GM10266 (cell line): ENCODE measurements around the gene SMARCA4.

Experiments
- DNase-seq: peaks from one replicate; pipeline ENCODE4 v3.0.0; 2012; ENCODE audit errors: extremely low spot score
- CTCF ChIP-seq: IDR thresholded peaks from 2 replicates; pipeline ENCODE4 v1.5.1; 2012; ENCODE audit warnings: mild to moderate bottlenecking, low read depth; ENCODE audit not compliant: control insufficient read depth, insufficient read depth; ENCODE audit errors: missing control alignments

SMARCA4 gene

GRCh38 chr19:11105014-11105636 is 144.3 kb downstream of the SMARCA4 start:
- no peak for TF ChIP-seq CTCF
- DNase-seq: no peak

GRCh38 chr19:11106477-11106876 is 145.6 kb downstream of the SMARCA4 start:
- no peak for TF ChIP-seq CTCF
- DNase-seq: no peak

- DNase-seq: no peak
- no peak for TF ChIP-seq CTCF
These were observed 147.9 kb downstream of the SMARCA4 start for GRCh38 chr19:11108746-11109145.

- DNase-seq: no peak
- no peak for TF ChIP-seq CTCF
These were observed 150.4 kb downstream of the SMARCA4 start for GRCh38 chr19:11111117-11111770.

- no peak for TF ChIP-seq CTCF
- DNase-seq: no peak
These were observed 150.9 kb downstream of the SMARCA4 start for GRCh38 chr19:11111771-11112144.
